Activated effector memory CD4-positive, alpha-beta T cell treated with anti-CD3 and anti-CD28 coated beads, Interleukin-2, amount 50 U/mL, for 16 hours (primary cell): ENCODE measurements around the gene LMAN1L.

Experiments used
- DNase-seq: peaks from one replicate; pipeline ENCODE4 v3.0.0-alpha.2; 2020

The LMAN1L gene

DNA sequence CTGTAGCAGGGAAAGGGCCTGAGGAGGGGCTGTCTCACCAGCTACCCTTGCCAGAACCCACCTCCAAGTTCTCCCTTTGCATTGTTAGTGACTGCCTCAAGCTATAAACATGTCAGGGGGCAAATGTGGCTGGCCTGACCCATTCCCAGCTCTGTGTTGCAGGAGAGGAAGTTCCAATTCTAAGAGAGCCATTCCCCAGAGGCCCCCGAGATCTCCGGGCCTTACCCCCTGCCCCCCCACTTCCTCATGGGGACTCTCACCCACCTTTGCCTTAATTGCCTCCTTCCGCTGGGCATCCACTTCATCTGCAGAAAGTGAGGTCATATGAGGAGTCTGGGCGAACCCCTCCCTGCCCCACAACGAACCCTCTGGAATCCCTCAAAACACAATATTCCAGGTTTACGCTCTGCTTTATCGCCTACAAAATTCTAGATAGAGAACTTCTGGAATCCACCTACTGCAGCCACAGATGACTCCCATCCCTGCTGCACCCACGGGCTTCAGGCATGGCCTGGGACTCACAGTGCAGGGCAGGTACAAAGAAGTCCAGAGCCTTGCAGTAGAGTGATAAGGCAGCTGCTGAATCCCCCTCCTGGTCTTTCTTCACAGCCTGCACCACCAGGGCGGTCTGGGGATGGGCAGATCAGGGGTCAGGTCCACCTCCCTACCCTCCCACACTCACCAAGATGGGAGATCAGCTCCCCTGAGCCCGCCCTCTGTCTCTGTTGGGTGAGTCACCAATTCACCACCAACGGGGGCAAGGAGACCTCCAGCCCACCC lies 26.3 kb downstream of the LMAN1L start:
- DNase-seq = no peak

GRCh38 chr15:74839526-74840395 lies 27.1 kb downstream of the LMAN1L start:
- DNase-seq = no peak

- no peak for DNase-seq
Measured at GRCh38 chr15:74840851-74841775, 28.5 kb downstream of the LMAN1L start.

- DNase-seq = no peak
Measured at GRCh38 chr15:74841891-74842373, 29.3 kb downstream of the LMAN1L start.

DNA sequence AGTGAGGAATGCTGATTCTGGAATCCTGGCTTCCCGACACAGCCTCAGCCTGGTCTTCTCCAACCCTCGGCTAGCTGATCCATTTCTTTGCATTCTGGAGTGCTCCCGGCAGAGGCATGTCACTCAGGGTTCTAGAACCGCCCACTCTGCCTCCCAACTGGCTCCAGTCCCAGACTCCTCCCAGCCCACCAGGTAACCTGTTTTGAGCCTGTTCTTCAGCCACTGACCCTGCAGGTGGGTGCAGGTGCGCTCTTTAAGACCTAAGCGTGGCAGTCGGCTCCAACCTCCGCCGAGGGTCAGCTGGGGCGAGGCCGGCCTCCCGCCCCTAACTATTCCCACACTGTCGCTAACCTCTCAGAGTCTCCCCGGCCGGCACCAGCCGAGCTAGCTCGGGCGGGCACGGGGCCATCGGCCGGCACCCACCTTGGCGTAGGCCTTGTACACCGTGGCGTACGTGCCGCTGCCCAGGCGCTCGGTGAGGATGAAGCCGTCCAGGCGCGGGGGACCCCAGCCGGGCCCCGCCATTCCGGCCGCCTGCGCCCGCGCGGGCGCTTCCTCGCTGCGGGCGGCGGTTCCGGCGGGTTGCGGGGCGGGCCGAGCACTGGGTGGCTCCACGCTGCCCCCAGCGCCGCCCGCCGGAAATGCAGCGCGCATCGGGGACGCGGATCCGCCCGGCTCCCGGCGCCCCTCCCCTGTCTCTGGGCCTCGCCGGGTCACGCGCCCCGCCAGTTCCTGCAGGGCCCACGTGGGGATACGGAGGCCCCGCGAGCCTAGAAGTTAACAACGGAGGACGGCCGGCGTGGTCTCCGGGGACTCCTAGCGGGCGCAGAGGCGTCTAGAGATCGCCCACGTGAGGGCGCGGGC lies 30.2 kb downstream of the LMAN1L start, which contains the start of gene ULK3:
Gene ULK3 (minus strand): TSS at position 576 of the 864 bp plus-strand sequence. CDS start 51 bp downstream, at position 525.
- DNase-seq = peak; percentile 97

- no peak for DNase-seq
Measured at GRCh38 chr15:74843445-74843828, 30.8 kb downstream of the LMAN1L start.

- DNase-seq = peak; percentile 66
Measured at GRCh38 chr15:74843891-74844299, 31.3 kb downstream of the LMAN1L start.

- DNase-seq = no peak
Measured at GRCh38 chr15:74844319-74845207, 31.9 kb downstream of the LMAN1L start.

- DNase-seq = peak; percentile 85
Measured at GRCh38 chr15:74845208-74845568, 32.6 kb downstream of the LMAN1L start.

- DNase-seq = no peak
Measured at GRCh38 chr15:74845581-74845980, 32.9 kb downstream of the LMAN1L start.

DNA sequence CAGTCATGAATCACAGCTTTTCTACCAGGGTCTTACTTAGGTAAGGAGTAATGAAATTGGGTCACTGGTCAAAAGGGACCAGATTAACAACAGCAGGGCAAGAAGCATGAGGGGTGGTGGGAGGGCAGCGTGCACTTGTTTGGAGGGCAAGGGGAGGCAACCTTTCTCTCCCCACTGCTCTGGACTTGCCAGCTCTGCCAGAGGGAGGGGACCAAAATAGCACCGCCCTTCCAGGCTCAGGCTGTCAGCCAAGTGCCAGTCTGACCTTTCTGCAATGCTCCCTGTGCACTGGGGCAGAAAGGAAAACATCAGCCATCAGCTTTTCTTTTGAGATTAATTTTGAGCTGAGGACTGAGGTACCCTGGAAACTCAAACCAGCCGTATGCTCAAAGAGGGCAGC lies 34.8 kb downstream of the LMAN1L start:
- DNase-seq = no peak

- no peak for DNase-seq
Measured at GRCh38 chr15:74850393-74850792, 37.8 kb downstream of the LMAN1L start.

GRCh38 chr15:74851960-74852359 lies 39.3 kb downstream of the LMAN1L start:
- no peak for DNase-seq

GRCh38 chr15:74854453-74855022 lies 41.9 kb downstream of the LMAN1L start:
- DNase-seq = no peak

- DNase-seq = no peak
Measured at GRCh38 chr15:74855857-74856256, 43.2 kb downstream of the LMAN1L start.

DNA sequence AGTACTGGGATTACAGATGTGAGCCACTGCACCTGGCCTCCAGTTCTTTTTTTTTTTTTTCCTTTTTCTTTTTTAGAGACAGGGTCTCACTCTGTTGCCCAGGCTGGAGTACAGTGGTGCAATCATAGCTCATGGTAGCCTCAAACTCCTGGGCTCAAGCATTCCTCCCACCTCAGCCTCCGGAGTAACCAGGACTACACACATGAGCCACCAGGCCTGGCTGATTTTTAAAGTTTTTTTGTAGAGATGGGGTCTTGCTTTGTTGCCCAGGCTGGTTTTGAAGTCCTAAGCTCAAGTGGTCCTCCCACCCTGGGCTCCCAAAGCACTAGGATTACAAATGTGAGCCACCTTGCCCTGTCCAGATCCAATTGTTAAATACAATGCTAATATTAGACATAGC lies 43.9 kb downstream of the LMAN1L start:
- no peak for DNase-seq

GRCh38 chr15:74857082-74857655 lies 44.5 kb downstream of the LMAN1L start:
- no peak for DNase-seq

DNA sequence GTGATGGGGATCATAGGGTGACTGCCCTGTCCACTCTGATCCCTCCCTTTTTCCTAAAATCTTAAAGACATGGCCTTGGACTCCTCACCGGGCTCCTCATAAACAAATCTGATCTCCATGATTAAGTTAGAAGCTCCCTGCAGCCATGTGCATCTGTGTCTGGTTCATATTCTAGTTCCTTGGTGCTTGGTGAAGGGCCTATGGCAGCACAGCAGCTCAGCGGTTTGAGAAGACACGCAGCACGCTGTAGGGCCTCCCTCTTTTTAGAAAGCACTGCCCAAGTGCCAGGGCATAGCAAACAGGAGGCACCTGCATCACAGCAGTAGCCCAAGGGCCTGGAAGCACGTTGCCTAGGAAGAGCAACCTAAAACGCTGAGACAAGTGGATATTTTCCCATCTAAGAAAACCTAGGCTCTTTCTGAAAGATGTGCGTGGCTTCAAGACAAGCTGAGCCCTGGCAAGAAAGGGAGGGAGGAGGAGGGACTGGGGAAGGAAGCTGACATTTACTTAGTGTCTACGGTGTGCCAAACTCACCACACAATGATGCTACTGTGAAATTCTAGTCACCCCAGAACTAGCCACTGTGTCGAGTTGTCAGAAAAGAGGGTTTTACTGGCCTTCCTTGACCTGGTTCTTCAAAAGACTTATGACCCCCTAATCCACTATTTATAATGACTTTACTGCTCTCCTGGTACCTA lies 45.2 kb downstream of the LMAN1L start:
- DNase-seq = no peak

DNA sequence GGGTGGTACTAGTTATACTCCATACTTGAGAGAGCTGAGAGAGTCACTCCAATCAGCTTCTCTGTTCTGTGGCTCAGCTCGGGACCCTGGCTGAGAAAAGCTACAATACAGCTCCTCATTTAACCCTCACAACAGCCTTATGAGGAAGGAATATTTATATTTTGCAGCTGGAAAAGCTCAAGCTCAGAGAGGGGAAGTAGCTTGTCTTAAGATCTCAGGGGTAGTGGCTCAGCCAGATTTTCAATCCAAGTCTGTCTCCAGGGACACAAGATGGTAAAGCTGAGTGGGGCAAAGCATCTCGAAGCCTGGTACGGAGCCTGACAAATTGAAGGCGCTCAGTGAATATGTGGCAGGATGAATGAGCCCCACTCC lies 45.7 kb downstream of the LMAN1L start:
- DNase-seq = no peak
